ENCODE results near the gene CCDC88C.
A peak's percentile ranks its signal among the peaks of the same experiment; 100 is the strongest.

Gene CCDC88C

GRCh38 chr14:91327250-91327595, 90.4 kb downstream of the CCDC88C start:
- no peak for DNase-seq (ENCODE audit: low read depth)

- DNase-seq (ENCODE audit: low read depth) = no peak
Measured at GRCh38 chr14:91326514-91327249, 90.9 kb downstream of the CCDC88C start.

GRCh38 chr14:91324606-91325575, 92.7 kb downstream of the CCDC88C start:
- no peak for DNase-seq (ENCODE audit: low read depth)

DNA sequence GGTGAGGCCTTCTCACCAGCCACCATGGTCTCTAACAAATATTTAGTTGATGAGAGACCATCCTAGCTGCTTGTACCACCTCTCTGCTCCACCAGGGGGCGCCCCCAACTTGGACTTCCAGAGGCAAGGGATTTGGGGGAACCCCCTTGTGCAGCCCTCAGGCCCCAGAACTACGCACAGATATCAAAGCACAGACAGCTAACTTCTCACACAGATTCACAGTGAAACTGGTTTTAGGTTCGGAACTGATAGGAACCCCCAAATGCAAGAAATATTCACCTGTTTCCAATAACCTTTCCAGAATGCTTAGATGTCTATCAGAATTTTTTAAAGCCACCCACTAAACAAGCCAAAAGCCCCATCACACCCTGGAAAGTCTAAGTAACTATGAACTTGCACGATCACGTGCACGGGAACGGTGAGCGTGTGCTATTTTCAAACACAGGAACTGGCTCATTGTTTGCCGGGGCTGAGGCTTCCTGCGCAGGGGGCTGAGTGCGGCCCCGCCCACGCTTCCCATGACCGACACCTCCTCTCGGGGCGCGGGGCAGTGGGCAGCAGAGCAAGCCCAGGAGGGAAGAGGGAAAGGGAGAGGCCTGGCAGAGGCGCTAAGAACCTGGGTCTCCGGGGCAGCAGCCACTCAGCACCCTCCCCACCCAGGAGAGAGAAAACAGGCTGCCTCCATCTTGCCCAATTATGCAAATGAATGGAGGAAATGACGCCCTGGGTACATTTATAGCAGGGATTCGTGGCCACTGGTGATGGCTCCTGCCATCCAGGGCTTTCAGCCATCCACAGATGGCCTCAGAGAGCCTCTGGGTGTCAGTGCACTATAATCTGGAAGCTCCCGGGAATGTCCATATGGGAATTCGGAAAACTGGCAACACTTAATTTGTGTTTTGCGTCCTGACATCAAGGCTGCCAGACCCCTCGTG, 93.7 kb downstream of the CCDC88C start:
- peak; percentile 94 for DNase-seq (ENCODE audit: low read depth)

- no peak for DNase-seq (ENCODE audit: low read depth)
Measured at GRCh38 chr14:91323031-91323430, 94.6 kb downstream of the CCDC88C start.

- no peak for DNase-seq (ENCODE audit: low read depth)
Measured at GRCh38 chr14:91322623-91323022, 95.0 kb downstream of the CCDC88C start.

GRCh38 chr14:91321131-91321530, 96.5 kb downstream of the CCDC88C start:
- DNase-seq (ENCODE audit: low read depth) = no peak

GRCh38 chr14:91320266-91320665, 97.4 kb downstream of the CCDC88C start:
- no peak for DNase-seq (ENCODE audit: low read depth)

GRCh38 chr14:91318911-91319310, 98.7 kb downstream of the CCDC88C start:
- DNase-seq (ENCODE audit: low read depth) = no peak

GRCh38 chr14:91317381-91318308, 100.0 kb downstream of the CCDC88C start:
- DNase-seq (ENCODE audit: low read depth) = peak; percentile 46

GRCh38 chr14:91316761-91317160, 100.9 kb downstream of the CCDC88C start:
- no peak for DNase-seq (ENCODE audit: low read depth)

GRCh38 chr14:91315844-91316267, 101.8 kb downstream of the CCDC88C start:
- peak; percentile 48 for DNase-seq (ENCODE audit: low read depth)

GRCh38 chr14:91313852-91314251, 103.8 kb downstream of the CCDC88C start:
- no peak for DNase-seq (ENCODE audit: low read depth)

- DNase-seq (ENCODE audit: low read depth) = no peak
Measured at GRCh38 chr14:91313154-91313850, 104.3 kb downstream of the CCDC88C start.

DNA sequence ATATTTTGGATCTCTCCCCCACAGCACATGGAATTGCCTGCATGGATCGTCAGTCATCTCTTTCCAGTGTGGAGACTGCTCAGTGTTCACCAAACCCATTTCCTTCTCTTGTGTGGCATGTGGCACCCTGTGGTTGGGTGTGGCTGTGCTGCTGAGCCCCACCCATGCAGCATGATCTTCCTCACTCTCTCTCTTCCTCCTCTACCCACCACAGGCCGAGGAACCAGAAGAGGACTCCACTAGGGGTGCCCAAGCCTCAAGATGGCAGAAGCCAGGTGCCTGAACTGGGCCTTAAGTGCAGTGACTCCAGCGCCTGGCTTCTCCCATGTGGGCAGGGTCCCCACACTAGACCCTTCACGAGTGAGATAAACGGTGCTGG, 106.3 kb downstream of the CCDC88C start:
- no peak for DNase-seq (ENCODE audit: low read depth)

- DNase-seq (ENCODE audit: low read depth) = no peak
Measured at GRCh38 chr14:91310606-91311283, 106.9 kb downstream of the CCDC88C start.

GRCh38 chr14:91309756-91310280, 107.8 kb downstream of the CCDC88C start:
- no peak for DNase-seq (ENCODE audit: low read depth)

GRCh38 chr14:91308337-91308736, 109.3 kb downstream of the CCDC88C start:
- no peak for DNase-seq (ENCODE audit: low read depth)

DNA sequence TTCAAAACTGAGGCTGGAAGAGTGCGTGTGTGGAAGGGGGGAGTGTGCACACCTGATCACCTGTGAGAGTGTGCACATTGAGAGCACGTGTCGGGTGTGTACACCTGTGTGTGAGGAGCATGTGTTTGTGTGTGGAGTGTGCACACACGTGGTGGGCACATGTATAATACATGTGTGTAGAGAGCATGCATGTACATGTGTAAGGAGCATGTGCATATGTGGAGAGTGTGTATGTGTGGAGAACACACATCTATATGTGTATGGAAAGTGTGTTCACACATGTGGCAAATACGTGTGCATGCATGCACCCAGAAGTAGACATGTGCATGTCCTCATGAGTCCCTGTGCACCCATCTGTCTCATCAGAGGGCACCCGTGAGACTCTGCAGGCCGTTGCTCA, 110.0 kb downstream of the CCDC88C start:
- no peak for DNase-seq (ENCODE audit: low read depth)

All from stimulated activated CD8-positive, alpha-beta memory T cell treated with anti-CD3 and anti-CD28 coated beads, Interleukin-15, amount 100 ng/mL, for 1 hour (primary cell).